ENCODE data around the gene RPL22.

- TF ChIP-seq CTCF (IDR thresholded peaks at IDR 0.05 in 2 of 3, conservative IDR thresholded peaks at IDR 0.05 in 1 of 3; ENCODE audit: borderline replicate concordance in 1 of 3, insufficient read depth in 1 of 3, low read depth in 2 of 3, low read length in 2 of 3) (no peak), ZBTB33 (IDR thresholded peaks at IDR 0.05; ENCODE audit: extremely low read depth, insufficient replicate concordance, low read length) (no peak), CBX3 (IDR thresholded peaks at IDR 0.05; ENCODE audit: low read depth) (no peak), ZNF274 (IDR thresholded peaks at IDR 0.05; ENCODE audit: low read depth, low read length) (no peak), EZH2 (IDR thresholded peaks at IDR 0.05) (no peak), POLR2AphosphoS5 (IDR thresholded peaks at IDR 0.05; ENCODE audit: low read depth, low read length) (no peak), POLR2A (IDR thresholded peaks at IDR 0.05; ENCODE audit: borderline replicate concordance, extremely low read depth, insufficient read depth, insufficient read length) (no peak), YY1 (IDR thresholded peaks at IDR 0.05; ENCODE audit: extremely low read depth, insufficient replicate concordance, low read depth, low read length) (no peak), EZH2phosphoT487 (IDR thresholded peaks at IDR 0.05; ENCODE audit: borderline replicate concordance) (no peak), RAD21 (IDR thresholded peaks at IDR 0.05; ENCODE audit: low read depth) (no peak), CEBPB (IDR thresholded peaks at IDR 0.05; ENCODE audit: low read depth) (no peak), TCF7L2 (IDR thresholded peaks at IDR 0.05; ENCODE audit: borderline replicate concordance, extremely low read depth, insufficient read depth, insufficient read length) (no peak)
- TF ChIP-seq, protein P1, sequence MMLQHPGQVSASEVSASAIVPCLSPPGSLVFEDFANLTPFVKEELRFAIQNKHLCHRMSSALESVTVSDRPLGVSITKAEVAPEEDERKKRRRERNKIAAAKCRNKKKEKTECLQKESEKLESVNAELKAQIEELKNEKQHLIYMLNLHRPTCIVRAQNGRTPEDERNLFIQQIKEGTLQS (IDR thresholded peaks at IDR 0.05): no peak
- TF ChIP-seq, protein P2, sequence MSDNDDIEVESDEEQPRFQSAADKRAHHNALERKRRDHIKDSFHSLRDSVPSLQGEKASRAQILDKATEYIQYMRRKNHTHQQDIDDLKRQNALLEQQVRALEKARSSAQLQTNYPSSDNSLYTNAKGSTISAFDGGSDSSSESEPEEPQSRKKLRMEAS (IDR thresholded peaks at IDR 0.05): no peak
These were observed 41.2 kb downstream of the RPL22 start for GRCh38 chr1:6158181-6158580.
